Measurements from ENCODE around the gene RNF39. TPM values are rescaled to one million over a fixed set of nuclear protein-coding genes. Genes with fewer than 3 reads are reported as not detected.

RNF39 gene
- total RNA-seq, 1 experiment from 2014 or later, result 3.6 TPM

DNA sequence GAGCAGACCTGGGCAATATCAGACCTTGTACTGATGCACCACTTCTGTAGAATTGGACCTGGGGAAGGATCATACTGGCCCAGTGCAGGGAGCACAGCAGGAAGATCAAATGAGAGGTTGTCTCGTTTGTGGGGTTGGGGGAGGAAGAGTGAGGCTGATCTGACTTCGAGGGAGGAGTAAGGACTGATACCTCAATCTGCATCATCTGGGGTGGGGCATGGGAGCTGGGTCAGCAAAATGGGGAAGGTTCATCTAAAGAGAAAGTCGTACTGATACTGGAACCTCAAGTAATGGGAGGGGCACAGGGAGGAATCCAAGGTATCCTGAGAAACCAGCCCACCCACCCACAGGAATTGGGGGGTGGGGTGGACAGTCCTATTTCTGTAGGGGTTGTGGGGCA lies 3.7 kb downstream of the RNF39 start:
- no TSS peak for BruUV-seq (replicated peaks)
- Mint-ChIP-seq H3K27me3 (ENCODE audit: insufficient read depth, unreplicated experiment) (no peaks in the 10 kb centered on the region), H3K4me1 (ENCODE audit: insufficient read depth, unreplicated experiment) (peaks cover 54% of the 10 kb centered on the region), H3K4me3 (ENCODE audit: unreplicated experiment) (no peak overlapping the region), H3K27ac (ENCODE audit: low read depth, unreplicated experiment) (no peak overlapping the region), H3K9me3 (ENCODE audit: unreplicated experiment) (no peaks in the 10 kb centered on the region), H3K36me3 (ENCODE audit: insufficient read depth, unreplicated experiment) (peaks cover 33% of the 10 kb centered on the region)
- no peak for DNase-seq (ENCODE audit: unreplicated experiment)
- CTCF ChIA-PET, result no interaction called here
- TF ChIP-seq, protein P1, sequence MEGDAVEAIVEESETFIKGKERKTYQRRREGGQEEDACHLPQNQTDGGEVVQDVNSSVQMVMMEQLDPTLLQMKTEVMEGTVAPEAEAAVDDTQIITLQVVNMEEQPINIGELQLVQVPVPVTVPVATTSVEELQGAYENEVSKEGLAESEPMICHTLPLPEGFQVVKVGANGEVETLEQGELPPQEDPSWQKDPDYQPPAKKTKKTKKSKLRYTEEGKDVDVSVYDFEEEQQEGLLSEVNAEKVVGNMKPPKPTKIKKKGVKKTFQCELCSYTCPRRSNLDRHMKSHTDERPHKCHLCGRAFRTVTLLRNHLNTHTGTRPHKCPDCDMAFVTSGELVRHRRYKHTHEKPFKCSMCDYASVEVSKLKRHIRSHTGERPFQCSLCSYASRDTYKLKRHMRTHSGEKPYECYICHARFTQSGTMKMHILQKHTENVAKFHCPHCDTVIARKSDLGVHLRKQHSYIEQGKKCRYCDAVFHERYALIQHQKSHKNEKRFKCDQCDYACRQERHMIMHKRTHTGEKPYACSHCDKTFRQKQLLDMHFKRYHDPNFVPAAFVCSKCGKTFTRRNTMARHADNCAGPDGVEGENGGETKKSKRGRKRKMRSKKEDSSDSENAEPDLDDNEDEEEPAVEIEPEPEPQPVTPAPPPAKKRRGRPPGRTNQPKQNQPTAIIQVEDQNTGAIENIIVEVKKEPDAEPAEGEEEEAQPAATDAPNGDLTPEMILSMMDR (IDR thresholded peaks at IDR 0.05; ENCODE audit: unreplicated experiment), result no peak
- POLR2A ChIA-PET, result no interaction called here
- intact Hi-C loops (cut with micrococcal nuclease), result no loop called here

DNA sequence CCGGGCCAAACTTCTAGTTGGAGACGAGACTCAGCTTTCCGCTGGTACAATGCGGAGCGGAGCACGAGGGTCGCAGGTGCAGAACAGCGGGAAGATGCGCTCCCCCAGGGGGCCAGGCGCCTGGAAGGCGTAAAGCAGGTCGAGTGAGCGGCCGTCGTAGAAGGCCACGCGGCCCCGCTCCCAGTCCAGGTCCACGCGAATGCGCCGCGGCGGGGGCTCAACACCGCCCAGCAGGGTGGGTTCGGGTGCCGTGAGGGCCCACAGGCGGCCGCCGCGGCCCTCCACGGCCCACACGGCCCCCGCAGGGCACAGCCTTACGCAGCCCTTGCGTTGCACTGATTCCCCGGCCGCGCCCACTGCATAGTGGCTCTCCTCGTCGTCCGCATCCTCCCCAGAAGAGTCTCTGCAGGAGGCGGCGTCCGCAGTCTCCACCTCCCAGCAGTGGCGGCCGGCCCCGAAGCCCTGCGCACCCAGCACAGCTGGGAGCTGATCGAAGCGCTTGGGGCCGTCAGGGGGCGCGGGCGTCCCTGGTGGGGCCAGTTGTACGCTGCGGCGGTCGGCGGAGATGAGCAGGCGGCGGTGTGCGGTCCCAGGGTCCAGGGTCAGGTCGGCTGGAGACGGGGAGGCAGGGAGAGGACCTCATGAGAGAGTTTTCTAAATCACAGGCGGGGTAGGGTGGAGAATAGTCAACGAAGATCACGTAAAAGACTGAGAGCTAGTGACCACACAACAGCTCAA lies 4.3 kb downstream of the RNF39 start:
- POLR2A ChIA-PET, result interaction anchor here (1.0 kb wide), 1 partner anchor 11 kb away, joined by 5 read pairs; no protein-coding TSS in a partner anchor

DNA sequence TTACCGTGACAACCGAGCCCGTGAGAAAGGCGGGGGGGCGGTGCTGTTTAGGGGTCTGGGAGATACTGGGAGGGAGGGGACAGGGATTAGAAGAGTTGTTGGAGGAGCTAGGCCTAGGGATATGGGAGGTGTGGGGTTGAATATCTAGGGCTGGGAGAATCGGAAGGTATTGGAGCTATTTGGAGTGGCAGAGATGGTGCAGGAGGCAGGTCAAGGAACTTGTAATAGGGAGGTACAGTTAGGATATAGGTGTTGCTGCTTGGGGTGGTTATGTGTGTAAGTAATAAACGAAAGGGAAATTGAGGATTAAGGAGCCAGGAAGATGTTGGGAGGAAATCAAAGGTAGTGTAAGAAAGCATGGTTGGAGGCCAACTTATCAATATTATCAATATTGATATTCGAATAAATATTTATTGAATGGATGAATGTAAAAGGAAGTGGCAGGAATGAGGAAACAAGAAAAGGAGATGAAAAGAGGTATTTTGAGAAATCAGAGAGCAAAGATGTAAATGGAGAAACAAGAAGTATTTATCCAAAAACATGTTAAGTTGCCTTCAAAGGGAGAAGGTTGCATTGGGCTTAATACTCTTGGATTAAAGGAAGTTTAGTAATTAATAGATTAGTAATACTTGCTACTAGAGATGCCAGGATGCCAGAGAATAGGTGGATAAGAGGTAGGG lies 8.0 kb downstream of the RNF39 start:
- Mint-ChIP-seq H3K36me3 (ENCODE audit: insufficient read depth, unreplicated experiment) (peaks cover 47% of the 10 kb centered on the region), H3K27ac (ENCODE audit: low read depth, unreplicated experiment) (peak overlapping the region; percentile 99), H3K4me1 (ENCODE audit: insufficient read depth, unreplicated experiment) (peaks cover 47% of the 10 kb centered on the region), H3K4me3 (ENCODE audit: unreplicated experiment) (peak overlapping the region; percentile 79), H3K27me3 (ENCODE audit: insufficient read depth, unreplicated experiment) (no peaks in the 10 kb centered on the region), H3K9me3 (ENCODE audit: unreplicated experiment) (no peaks in the 10 kb centered on the region)
- no TSS peak for BruUV-seq (replicated peaks)
- CTCF ChIA-PET, result interaction anchor here (1.0 kb wide), 1 partner anchor 37 kb away, joined by 3 read pairs; no protein-coding TSS in a partner anchor
- intact Hi-C loops (cut with micrococcal nuclease), result loop anchor here (2.0 kb wide), 1 partner anchor 35 kb away; no protein-coding TSS in a partner anchor
- DNase-seq (ENCODE audit: unreplicated experiment), result no peak
- POLR2A ChIA-PET, result interaction anchor here (0.9 to 3.7 kb wide), 10 partner anchors 8 to 145 kb away, joined by 3 to 66 read pairs (median 7); partner anchors contain the start of genes RNF39 and TRIM26
- TF ChIP-seq, protein P1 (IDR thresholded peaks at IDR 0.05; ENCODE audit: unreplicated experiment), result no peak

More for the DNA sequence above, 4.3 kb downstream of the RNF39 start:
- H3K36me3 Mint-ChIP-seq (ENCODE audit: insufficient read depth, unreplicated experiment), result peaks cover 33% of the 10 kb centered on the region
- no peak overlapping the region for H3K4me3 Mint-ChIP-seq (ENCODE audit: unreplicated experiment)
- CTCF ChIA-PET, result no interaction called here
- H3K9me3 Mint-ChIP-seq (ENCODE audit: unreplicated experiment), result no peaks in the 10 kb centered on the region
- intact Hi-C loops (cut with micrococcal nuclease), result no loop called here
- peaks cover 54% of the 10 kb centered on the region for H3K4me1 Mint-ChIP-seq (ENCODE audit: insufficient read depth, unreplicated experiment)
- no peaks in the 10 kb centered on the region for H3K27me3 Mint-ChIP-seq (ENCODE audit: insufficient read depth, unreplicated experiment)
- TF ChIP-seq, protein P1 (IDR thresholded peaks at IDR 0.05; ENCODE audit: unreplicated experiment), result no peak
- no TSS peak for BruUV-seq (replicated peaks)
- DNase-seq (ENCODE audit: unreplicated experiment), result no peak
- no peak overlapping the region for H3K27ac Mint-ChIP-seq (ENCODE audit: low read depth, unreplicated experiment)

All from MCF 10A (cell line).